Nephron (organoid): Measurements from ENCODE around the gene MYOM1.

Source experiments
- H3K27ac Mint-ChIP-seq, 3 experiments: 2 replicates each; pipeline ENCODE4 v1.8.0; 2020; ENCODE audit warnings: mixed read lengths in 3 of 3, mild to moderate bottlenecking in 2 of 3, moderate library complexity in 1 of 3
- H3K27me3 Mint-ChIP-seq: 2 replicates; pipeline ENCODE4 v1.8.0; 2021; ENCODE audit warnings: low read depth, mild to moderate bottlenecking, moderate library complexity, mixed read lengths
- H3K36me3 Mint-ChIP-seq: 2 replicates; pipeline ENCODE4 v1.8.0; 2020; ENCODE audit warnings: low read depth, mixed read lengths
- H3K4me1 Mint-ChIP-seq: 2 replicates; pipeline ENCODE4 v1.8.0; 2020; ENCODE audit warnings: mixed read lengths
- H3K4me3 Mint-ChIP-seq, 3 experiments: 2 replicates each; pipeline ENCODE4 v1.8.0; 2020; ENCODE audit warnings: mild to moderate bottlenecking in 3 of 3, mixed read lengths in 3 of 3, moderate library complexity in 2 of 3
- H3K9me3 Mint-ChIP-seq: 2 replicates; pipeline ENCODE4 v1.8.0; 2020; ENCODE audit warnings: mixed read lengths
- TF ChIP-seq, protein P1 (sequence below), 3 experiments: fragments of 200-600 bp; sonication (generic); IDR thresholded peaks; one replicate each; pipeline ENCODE4 v1.5.0; 2021; ENCODE audit warnings: antibody characterized with exemption in 3 of 3; ENCODE audit not compliant: unreplicated experiment in 3 of 3

MYOM1 gene

DNA sequence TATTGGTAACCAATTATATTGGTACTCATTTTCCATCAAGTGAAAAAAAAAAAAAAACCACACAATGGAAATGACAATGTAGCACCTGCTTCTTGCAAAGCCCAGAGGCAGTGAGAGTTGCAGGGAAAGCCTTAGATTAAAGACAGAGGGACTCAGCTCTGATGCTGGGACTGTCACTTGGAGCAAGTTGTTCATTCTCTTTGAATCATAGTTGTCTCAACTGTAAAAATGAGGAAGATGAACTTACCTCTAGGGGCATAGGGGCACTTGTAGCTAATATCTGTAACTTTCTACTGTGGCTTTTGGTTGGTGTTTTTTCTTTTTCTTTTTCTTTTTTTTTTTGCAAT lies 125.5 kb downstream of the MYOM1 start:
- Mint-ChIP-seq H3K27me3 (no peaks in the 10 kb centered on the region), H3K27ac (peak overlapping the region; percentile 7 to 81 (median 49)), H3K4me3 (no peak overlapping the region), H3K36me3 (no peaks in the 10 kb centered on the region), H3K9me3 (no peaks in the 10 kb centered on the region), H3K4me1 (peaks cover 26% of the 10 kb centered on the region)
- TF ChIP-seq, protein P1, sequence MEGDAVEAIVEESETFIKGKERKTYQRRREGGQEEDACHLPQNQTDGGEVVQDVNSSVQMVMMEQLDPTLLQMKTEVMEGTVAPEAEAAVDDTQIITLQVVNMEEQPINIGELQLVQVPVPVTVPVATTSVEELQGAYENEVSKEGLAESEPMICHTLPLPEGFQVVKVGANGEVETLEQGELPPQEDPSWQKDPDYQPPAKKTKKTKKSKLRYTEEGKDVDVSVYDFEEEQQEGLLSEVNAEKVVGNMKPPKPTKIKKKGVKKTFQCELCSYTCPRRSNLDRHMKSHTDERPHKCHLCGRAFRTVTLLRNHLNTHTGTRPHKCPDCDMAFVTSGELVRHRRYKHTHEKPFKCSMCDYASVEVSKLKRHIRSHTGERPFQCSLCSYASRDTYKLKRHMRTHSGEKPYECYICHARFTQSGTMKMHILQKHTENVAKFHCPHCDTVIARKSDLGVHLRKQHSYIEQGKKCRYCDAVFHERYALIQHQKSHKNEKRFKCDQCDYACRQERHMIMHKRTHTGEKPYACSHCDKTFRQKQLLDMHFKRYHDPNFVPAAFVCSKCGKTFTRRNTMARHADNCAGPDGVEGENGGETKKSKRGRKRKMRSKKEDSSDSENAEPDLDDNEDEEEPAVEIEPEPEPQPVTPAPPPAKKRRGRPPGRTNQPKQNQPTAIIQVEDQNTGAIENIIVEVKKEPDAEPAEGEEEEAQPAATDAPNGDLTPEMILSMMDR (IDR thresholded peaks at IDR 0.05; ENCODE audit: unreplicated experiment in 3 of 3): no peak

DNA sequence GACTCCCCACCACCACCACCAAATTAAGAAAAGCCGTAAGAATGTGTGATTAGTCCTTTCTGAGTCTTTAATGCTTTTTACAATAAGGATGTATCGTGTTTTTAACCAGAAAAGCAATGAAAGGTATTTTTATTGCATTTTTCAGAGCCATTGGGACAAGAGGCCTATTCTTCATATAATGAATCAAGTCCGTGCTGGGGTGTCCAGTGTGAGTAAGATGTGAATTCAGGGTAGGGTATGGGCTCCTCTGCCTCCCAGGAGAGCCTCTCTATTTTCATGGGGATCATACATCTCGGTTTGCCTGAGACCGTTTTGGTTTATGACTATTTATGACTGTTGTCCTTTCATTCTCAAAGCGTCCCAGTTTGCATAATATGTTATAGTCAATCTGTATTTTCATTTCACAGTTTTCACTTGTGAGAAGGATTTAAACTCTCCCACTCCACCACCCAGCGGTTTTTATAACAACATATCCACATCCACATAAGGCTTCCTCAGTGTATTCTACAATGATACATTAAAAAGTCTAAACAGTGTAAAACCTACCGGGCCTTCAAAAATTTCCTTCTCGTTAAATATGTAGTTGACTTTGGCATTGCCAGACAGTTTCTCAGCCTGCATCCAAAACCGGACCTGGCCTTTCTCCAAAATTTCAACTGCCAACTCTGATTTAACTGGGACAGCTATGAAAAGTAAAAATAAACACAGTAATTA lies 126.0 kb downstream of the MYOM1 start:
- Mint-ChIP-seq H3K4me1 (peaks cover 31% of the 10 kb centered on the region), H3K27ac (peak overlapping the region; percentile 7 to 81 (median 49)), H3K36me3 (no peaks in the 10 kb centered on the region), H3K4me3 (no peak overlapping the region), H3K27me3 (no peaks in the 10 kb centered on the region), H3K9me3 (no peaks in the 10 kb centered on the region)
- TF ChIP-seq, protein P1 (IDR thresholded peaks at IDR 0.05; ENCODE audit: unreplicated experiment in 3 of 3): no peak

DNA sequence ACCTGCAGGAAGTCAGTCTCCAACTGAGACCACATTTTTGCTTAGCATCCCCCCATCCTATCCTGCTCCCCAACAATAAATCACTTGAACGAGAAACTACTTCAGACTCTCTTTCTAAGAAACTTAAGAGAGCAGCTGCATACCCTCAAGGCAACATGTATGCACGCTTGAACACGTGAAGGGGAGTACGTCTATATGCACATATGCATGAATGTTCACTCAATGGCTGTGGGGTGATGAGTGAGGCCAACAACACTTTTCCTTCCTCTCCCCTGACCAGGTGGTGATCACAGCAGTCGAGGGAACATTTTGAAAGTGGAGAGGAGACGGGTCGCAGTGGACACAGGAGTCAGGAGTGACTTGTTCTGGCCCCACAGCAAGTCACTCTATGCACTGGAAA lies 127.0 kb downstream of the MYOM1 start:
- H3K9me3 Mint-ChIP-seq: no peaks in the 10 kb centered on the region
- peak overlapping the region; percentile 29 to 81 (median 62) for H3K27ac Mint-ChIP-seq
- peaks cover 42% of the 10 kb centered on the region for H3K4me1 Mint-ChIP-seq
- TF ChIP-seq, protein P1 (IDR thresholded peaks at IDR 0.05; ENCODE audit: unreplicated experiment in 3 of 3): no peak
- no peak overlapping the region for H3K4me3 Mint-ChIP-seq
- H3K36me3 Mint-ChIP-seq: no peaks in the 10 kb centered on the region
- no peaks in the 10 kb centered on the region for H3K27me3 Mint-ChIP-seq

DNA sequence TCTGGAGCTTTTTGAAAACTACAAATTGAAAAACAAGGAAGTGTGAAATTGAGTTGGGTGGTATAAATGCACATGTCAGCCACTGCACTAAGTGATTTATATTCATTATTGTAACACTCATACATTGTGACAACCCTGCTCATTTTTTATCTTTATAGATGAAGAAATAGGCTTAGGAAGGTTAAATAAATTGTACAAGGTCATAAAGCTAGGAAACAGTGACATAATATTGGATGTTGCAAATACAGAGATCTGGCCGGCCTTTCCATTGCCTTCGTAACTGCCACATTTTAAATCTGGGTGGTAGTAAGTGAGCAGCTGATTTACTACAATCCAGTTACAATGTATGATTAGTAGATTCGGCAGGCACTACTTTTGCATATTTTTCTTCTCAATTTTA lies 130.2 kb downstream of the MYOM1 start:
- Mint-ChIP-seq H3K27me3 (no peaks in the 10 kb centered on the region), H3K27ac (peak overlapping the region; percentile 21 to 83 (median 61)), H3K4me1 (peaks cover 60% of the 10 kb centered on the region), H3K9me3 (no peaks in the 10 kb centered on the region), H3K4me3 (no peak overlapping the region), H3K36me3 (no peaks in the 10 kb centered on the region)
- TF ChIP-seq, protein P1 (IDR thresholded peaks at IDR 0.05; ENCODE audit: unreplicated experiment in 3 of 3): no peak

DNA sequence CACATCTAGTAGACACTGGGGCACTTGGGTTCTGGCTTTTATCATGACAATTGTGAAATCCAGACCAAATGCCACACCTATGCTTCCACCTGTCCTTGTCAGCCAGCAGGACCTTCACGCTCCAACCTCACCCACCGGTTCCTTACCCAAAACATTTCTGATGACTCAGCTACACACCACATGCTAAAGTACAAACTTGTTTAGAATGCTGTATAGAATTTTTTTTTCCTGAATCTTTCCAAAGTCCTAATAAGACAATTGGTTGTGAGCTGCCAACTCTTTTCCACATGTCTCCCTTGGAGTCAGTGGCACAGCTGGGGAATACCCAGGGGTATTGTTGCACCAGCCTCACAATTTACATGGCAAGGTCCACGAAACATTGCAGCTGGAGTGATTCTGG lies 131.3 kb downstream of the MYOM1 start:
- no peaks in the 10 kb centered on the region for H3K9me3 Mint-ChIP-seq
- TF ChIP-seq, protein P1 (IDR thresholded peaks at IDR 0.05; ENCODE audit: unreplicated experiment in 3 of 3): no peak
- H3K36me3 Mint-ChIP-seq: no peaks in the 10 kb centered on the region
- no peak overlapping the region for H3K4me3 Mint-ChIP-seq
- H3K27ac Mint-ChIP-seq: peak overlapping the region; percentile 28 to 83 (median 79)
- H3K4me1 Mint-ChIP-seq: peaks cover 62% of the 10 kb centered on the region
- no peaks in the 10 kb centered on the region for H3K27me3 Mint-ChIP-seq

DNA sequence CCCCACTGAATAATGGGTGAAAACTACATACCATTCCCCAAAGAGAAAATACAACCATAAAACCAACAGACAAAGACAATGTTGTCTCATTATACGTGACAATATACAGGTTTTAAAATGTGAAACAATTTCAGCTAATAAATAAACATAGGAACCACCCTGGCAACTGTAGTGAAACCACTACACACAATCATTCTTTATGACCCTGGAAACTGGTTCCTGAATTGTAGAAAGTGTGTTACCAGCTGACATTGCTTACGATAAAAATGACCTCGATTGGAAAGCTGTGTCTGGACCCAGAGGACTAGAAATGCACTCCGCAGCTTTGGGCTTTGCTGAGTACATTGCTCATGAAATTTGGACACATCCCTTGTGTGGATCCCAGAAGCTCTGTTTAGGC lies 132.9 kb downstream of the MYOM1 start:
- Mint-ChIP-seq H3K9me3 (no peaks in the 10 kb centered on the region), H3K27me3 (no peaks in the 10 kb centered on the region), H3K36me3 (no peaks in the 10 kb centered on the region), H3K27ac (peak overlapping the region; percentile 43 to 97 (median 96)), H3K4me3 (no peak overlapping the region), H3K4me1 (peaks cover 60% of the 10 kb centered on the region)
- TF ChIP-seq, protein P1 (IDR thresholded peaks at IDR 0.05; ENCODE audit: unreplicated experiment in 3 of 3): no peak
